Brain microvascular endothelial cell (primary cell): ENCODE measurements around the gene FGF23.

Source experiments
- DNase-seq: peaks from one replicate; pipeline ENCODE4 v3.0.0-alpha.2; 2020
- H3K27ac ChIP-seq: fragments of 250-450 bp; sonication (Bioruptor Pico); 2 replicates; pipeline ENCODE4 v1.5.1; 2020; ENCODE audit warnings: mild to moderate bottlenecking, moderate library complexity
- H3K27me3 ChIP-seq: fragments of 250-450 bp; sonication (Bioruptor Pico); replicated peaks from 2 replicates; pipeline ENCODE4 v1.5.1; 2020; ENCODE audit warnings: mild to moderate bottlenecking
- H3K36me3 ChIP-seq: fragments of 250-450 bp; sonication (Bioruptor Pico); replicated peaks from 2 replicates; pipeline ENCODE4 v1.5.1; 2020; ENCODE audit warnings: mild to moderate bottlenecking
- H3K4me3 ChIP-seq: 2 replicates; pipeline ENCODE4 v1.5.1; 2011; ENCODE audit warnings: low read depth, mild to moderate bottlenecking, control low read depth, low read length, moderate library complexity
- in situ Hi-C: cut with HindIII; loops from 2 replicates; pipeline ENCODE4 v1.10.0; 2017; ENCODE audit warnings: low sequenced_read_pairs, low pct_ligation_motif_present
- TF ChIP-seq, protein P1 (sequence below): IDR thresholded peaks from 2 replicates; pipeline ENCODE4 v1.5.1; 2011; ENCODE audit warnings: low read depth, mild to moderate bottlenecking, moderate library complexity, low read length, control low read depth, inconsistent platforms; ENCODE audit errors: missing control alignments

FGF23 gene

GRCh38 chr12:4331221-4331620, 48.3 kb downstream of the FGF23 start:
- Histone ChIP-seq H3K27ac (no peak overlapping the region), H3K27me3 (no peaks in the 10 kb centered on the region), H3K4me3 (no peak overlapping the region), H3K36me3 (peaks cover 5% of the 10 kb centered on the region)
- no peak for DNase-seq
- in situ Hi-C loops, result no loop called here
- TF ChIP-seq, protein P1, sequence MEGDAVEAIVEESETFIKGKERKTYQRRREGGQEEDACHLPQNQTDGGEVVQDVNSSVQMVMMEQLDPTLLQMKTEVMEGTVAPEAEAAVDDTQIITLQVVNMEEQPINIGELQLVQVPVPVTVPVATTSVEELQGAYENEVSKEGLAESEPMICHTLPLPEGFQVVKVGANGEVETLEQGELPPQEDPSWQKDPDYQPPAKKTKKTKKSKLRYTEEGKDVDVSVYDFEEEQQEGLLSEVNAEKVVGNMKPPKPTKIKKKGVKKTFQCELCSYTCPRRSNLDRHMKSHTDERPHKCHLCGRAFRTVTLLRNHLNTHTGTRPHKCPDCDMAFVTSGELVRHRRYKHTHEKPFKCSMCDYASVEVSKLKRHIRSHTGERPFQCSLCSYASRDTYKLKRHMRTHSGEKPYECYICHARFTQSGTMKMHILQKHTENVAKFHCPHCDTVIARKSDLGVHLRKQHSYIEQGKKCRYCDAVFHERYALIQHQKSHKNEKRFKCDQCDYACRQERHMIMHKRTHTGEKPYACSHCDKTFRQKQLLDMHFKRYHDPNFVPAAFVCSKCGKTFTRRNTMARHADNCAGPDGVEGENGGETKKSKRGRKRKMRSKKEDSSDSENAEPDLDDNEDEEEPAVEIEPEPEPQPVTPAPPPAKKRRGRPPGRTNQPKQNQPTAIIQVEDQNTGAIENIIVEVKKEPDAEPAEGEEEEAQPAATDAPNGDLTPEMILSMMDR, result no peak

GRCh38 chr12:4330203-4330602, 49.3 kb downstream of the FGF23 start:
- no peak for DNase-seq
- in situ Hi-C loops, result no loop called here
- H3K4me3 ChIP-seq, result no peak overlapping the region
- H3K36me3 ChIP-seq, result peaks cover 5% of the 10 kb centered on the region
- TF ChIP-seq, protein P1, result no peak
- H3K27me3 ChIP-seq, result no peaks in the 10 kb centered on the region
- no peak overlapping the region for H3K27ac ChIP-seq

- Histone ChIP-seq H3K36me3 (peaks cover 2% of the 10 kb centered on the region), H3K27me3 (no peaks in the 10 kb centered on the region), H3K27ac (no peak overlapping the region), H3K4me3 (no peak overlapping the region)
- DNase-seq, result no peak
- TF ChIP-seq, protein P1, result no peak
- in situ Hi-C loops, result no loop called here
Measured at GRCh38 chr12:4327293-4327692, 52.2 kb downstream of the FGF23 start.

DNA sequence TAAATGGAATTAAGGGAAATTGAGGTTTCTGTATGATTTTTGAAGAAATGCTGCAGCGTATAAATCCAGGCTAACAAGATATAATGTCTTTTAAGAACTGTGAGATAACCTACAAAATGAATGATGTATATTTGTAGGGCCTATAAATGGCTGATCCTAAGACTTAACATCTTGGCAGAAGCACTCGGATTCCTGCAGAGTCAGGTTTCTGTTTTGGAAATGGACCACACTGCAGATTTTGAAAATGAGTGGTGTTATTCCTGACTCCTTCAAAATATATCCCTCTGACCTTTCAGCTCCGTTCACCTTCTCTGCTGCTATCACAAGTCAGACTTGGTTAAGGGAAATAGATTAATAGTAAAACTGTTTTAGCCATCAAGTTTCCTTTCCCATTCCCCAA, 53.5 kb downstream of the FGF23 start:
- TF ChIP-seq, protein P1, result no peak
- no peak for DNase-seq
- H3K36me3 ChIP-seq, result peaks cover 2% of the 10 kb centered on the region
- no peak overlapping the region for H3K27ac ChIP-seq
- no peaks in the 10 kb centered on the region for H3K27me3 ChIP-seq
- in situ Hi-C loops, result no loop called here
- no peak overlapping the region for H3K4me3 ChIP-seq

DNA sequence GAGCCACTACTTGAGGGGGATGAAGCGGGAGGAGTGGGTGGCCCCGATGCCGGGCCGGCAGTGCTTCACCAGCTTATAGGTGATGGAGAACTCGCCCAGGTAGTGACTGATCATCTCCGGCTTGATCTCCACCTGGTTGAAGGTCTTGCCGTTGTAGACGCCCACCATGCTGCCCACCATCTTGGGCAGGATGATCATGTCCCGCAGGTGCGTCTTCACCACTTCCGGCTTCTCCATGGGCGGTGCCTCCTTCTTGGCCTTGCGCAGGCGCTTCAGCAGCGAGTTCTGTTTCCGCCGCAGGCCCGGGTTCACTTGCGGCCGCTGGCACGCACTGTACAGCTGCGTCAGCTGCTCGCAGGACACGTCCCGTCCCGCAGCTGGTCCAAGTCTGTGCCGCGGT, 55.1 kb downstream of the FGF23 start:
- H3K27me3 ChIP-seq, result no peaks in the 10 kb centered on the region
- H3K27ac ChIP-seq, result no peak overlapping the region
- H3K4me3 ChIP-seq, result no peak overlapping the region
- peaks cover under 1% of the 10 kb centered on the region for H3K36me3 ChIP-seq
- no peak for DNase-seq
- in situ Hi-C loops, result no loop called here
- TF ChIP-seq, protein P1, result no peak

DNA sequence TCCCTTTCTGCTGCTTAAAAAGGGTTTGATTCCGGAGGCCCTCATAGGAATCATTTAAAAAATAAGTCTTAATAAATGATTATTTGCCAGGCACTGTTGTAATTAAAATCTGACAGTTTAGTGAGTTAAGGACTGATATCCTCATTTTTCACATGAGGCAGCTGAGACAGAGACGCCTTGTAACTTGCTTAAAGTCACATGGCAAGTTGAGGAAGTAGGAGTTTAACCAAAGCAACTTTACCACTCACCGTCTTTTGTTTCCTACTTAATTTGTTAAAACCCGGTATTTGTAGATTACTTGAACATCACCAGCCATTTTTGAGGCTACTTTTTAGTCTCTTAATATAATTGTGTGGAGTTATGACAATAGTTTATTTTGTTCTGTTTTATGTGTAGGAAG, 56.1 kb downstream of the FGF23 start:
- no peak overlapping the region for H3K4me3 ChIP-seq
- no peak overlapping the region for H3K27ac ChIP-seq
- in situ Hi-C loops, result no loop called here
- no peaks in the 10 kb centered on the region for H3K27me3 ChIP-seq
- TF ChIP-seq, protein P1, result no peak
- no peak for DNase-seq
- no peaks in the 10 kb centered on the region for H3K36me3 ChIP-seq
